ENCODE results near the gene WDR33.
A peak's percentile ranks its signal among the peaks of the same experiment; 100 is the strongest.

Gene WDR33

GRCh38 chr2:127679680-127680361 is 131.2 kb downstream of the WDR33 start:
- no peak overlapping the region for H3K4me3 ChIP-seq (ENCODE audit: low read depth, low read length)
- no peak for TF ChIP-seq CTCF (IDR thresholded peaks at IDR 0.05; ENCODE audit: low read depth, low read length)

GRCh38 chr2:127678991-127679390 is 132.0 kb downstream of the WDR33 start:
- no peak overlapping the region for H3K4me3 ChIP-seq (ENCODE audit: low read depth, low read length)
- TF ChIP-seq CTCF (IDR thresholded peaks at IDR 0.05; ENCODE audit: low read depth, low read length): no peak

- TF ChIP-seq CTCF (IDR thresholded peaks at IDR 0.05; ENCODE audit: low read depth, low read length): no peak
Observed at GRCh38 chr2:127678531-127678930, 132.4 kb downstream of the WDR33 start.

GRCh38 chr2:127676906-127677305 is 134.1 kb downstream of the WDR33 start:
- no peak overlapping the region for H3K4me3 ChIP-seq (ENCODE audit: low read depth, low read length)
- TF ChIP-seq CTCF (IDR thresholded peaks at IDR 0.05; ENCODE audit: low read depth, low read length): no peak

More at GRCh38 chr2:127678531-127678930, 132.4 kb downstream of the WDR33 start:
- H3K4me3 ChIP-seq (ENCODE audit: low read depth, low read length): no peak overlapping the region

- no peak for TF ChIP-seq CTCF (IDR thresholded peaks at IDR 0.05; ENCODE audit: low read depth, low read length)
- peak within 1 kb of the TSS; percentile 79 for H3K4me3 ChIP-seq (ENCODE audit: low read depth, low read length)
Observed at GRCh38 chr2:127675331-127676261, 135.4 kb downstream of the WDR33 start, which contains the start of gene LIMS2. Gene LIMS2 (minus strand): TSS chr2:127675530. CDS start chr2:127675024, 506 bp downstream.

- no peak for TF ChIP-seq CTCF (IDR thresholded peaks at IDR 0.05; ENCODE audit: low read depth, low read length)
- H3K4me3 ChIP-seq (ENCODE audit: low read depth, low read length): peak overlapping the region; percentile 79
Observed at GRCh38 chr2:127674241-127675209, 136.4 kb downstream of the WDR33 start.

Measured in WI38 (cell line).